CD4-positive, alpha-beta T cell treated with Interleukin-4 for 4 hours (primary cell): Measurements from ENCODE around the gene RGS9.

Experiments
- DNase-seq: peaks from one replicate; pipeline ENCODE4 v3.0.0-alpha.2; 2020

RGS9 gene

GRCh38 chr17:65222214-65222738 lies 85.1 kb downstream of the RGS9 start:
- no peak for DNase-seq

GRCh38 chr17:65225061-65225460 lies 87.9 kb downstream of the RGS9 start:
- no peak for DNase-seq

GRCh38 chr17:65226227-65226626 lies 89.1 kb downstream of the RGS9 start:
- no peak for DNase-seq

GRCh38 chr17:65227637-65228036 lies 90.5 kb downstream of the RGS9 start:
- no peak for DNase-seq

DNA sequence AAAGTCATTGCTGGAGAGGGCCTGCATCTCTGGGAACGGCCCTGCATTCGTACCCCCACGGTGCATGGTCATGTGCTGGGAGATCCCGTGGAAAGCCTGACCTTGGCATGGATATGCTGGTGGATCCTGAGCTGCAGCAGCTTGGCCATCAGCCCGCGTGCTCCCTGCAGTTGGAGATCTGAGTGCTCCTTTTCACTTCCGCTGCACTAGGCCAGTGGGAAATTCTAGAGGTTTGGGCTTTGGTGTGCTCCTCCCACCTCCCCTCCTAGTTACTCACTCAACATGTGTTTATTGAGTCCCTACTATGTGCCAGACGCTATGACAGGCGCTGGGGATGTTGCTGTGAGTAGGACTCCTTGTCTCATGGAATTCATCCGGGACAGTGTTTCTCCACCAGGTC lies 91.1 kb downstream of the RGS9 start:
- DNase-seq, result no peak

DNA sequence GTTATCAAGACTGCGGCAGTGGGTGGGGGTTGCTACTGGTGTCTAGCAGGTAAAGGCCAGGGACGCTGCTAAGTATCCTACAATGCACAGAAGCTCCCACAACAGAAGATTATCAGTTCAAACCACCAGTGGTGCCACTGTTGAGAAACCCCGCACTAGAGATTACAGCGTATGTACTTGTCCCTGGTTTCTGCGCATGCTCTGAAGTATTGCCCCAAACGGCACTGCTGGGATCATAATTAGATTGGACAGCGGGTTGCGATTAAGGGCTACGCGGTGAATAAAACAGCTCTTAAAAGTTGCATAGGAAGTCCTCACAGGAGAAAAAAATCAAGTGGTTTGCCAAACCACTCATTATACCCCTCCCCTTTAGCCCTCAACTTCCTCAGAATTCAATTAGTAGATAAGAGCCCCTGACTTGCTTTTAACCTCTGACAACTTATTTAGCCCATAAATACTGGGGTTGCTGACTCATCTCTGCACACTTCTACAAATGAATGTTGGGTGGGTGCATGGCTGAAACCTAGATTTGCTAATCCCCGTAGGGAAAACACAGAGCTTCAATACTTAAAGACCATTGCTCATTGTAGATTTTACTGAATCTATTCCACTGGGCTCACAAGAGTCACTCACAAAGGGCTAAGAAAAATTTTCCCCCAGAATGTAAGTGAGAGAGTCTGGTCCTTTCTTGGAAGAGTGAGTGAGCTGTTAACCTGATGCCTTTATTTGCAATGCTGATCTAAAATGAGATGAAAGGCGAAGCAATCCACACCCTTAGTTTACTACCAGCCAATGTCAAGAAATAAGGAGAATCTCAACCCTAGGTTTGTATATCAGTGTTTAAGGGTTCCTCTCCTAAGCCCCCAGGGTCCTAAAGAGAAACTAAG lies 91.8 kb downstream of the RGS9 start:
- peak; percentile 84 for DNase-seq

GRCh38 chr17:65229621-65229995 lies 92.4 kb downstream of the RGS9 start:
- peak; percentile 3 for DNase-seq

DNA sequence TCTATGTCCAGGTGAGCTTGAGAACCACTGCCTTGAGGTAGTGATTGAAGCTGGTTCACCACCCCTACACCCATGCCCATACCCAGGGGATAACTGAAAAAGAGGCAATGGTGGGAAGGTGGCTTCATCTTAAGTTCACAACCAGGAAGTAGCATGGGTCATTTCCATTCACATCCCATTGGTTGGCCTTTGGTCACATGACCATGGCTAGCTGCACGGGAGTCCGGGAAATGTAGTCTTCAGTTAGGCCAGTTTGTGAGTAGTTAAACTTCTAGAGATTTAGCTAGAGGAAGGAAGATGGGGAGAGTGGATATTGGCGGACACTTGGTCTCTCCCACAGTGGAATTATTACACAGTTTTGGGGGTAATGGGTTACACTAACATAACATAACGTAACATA lies 92.9 kb downstream of the RGS9 start:
- DNase-seq, result no peak

DNA sequence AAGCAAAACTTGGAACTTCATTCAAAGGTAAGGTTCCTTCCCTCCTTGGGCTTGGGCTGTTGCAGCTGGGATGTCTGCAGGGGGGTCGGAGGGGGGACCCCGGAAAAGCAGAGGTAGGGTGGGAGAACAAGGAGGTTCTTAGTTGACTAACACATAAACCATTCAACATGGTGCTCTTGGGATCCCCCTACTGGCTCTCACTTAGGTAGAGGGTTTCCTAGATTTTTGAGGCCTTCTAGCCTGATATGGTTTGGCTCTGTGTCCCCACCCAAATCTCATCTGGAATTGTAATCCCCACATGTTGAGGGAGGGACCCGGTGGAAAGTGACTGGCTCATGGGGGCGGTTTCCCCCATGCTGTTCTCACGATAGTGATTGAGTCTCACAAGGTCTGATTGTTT lies 93.9 kb downstream of the RGS9 start:
- no peak for DNase-seq

DNA sequence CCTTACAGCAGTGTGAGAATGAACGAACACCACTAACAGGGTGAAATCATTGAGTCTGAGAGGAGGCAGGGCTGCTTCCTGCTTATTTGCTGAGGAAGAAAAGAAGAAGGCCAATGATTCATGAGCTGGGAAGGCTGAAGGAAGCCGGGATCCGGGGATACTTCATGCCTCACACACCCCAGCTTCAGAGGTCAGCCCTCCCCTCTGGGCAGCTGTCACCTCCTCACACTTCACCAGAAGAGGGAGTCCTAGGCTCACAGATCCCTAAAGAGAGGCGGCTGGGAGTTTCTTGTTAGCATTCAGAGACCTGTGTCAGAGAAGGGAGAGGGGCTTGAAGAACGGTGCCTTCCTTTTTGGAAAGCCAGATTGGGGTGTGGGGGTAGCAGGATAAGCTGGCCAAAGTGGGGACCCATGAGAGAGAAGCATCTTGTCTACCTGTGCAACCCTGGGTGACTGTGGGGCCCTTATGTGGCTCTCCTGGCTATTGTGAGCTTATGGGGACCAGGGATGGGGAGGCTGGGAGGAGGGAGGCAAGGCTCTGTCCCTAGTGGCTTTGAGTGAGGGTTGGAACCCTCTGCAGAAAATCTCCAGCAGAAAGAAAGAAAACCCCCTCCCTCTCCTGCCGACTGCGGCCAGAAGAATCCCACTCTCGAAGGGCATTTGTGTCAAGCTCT lies 94.6 kb downstream of the RGS9 start:
- peak; percentile 41 for DNase-seq

DNA sequence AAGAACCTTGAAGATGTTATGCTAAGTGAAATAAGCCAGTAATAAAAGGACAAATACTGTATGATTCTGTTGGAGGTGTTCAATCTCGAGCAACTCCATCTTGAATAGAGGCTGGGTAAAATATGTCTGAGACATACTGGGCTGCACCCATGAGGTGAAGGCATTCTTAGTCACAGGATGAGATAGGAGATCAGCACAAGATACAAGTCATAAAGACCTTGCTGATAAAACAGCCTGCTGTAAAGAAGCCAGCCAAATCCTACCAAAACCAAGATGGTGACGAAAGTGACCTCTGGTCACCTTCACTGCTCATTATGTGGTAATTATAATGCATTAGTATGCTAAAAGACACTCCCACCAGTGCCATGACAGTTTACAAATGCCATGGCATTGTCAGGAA lies 98.1 kb downstream of the RGS9 start:
- DNase-seq, result no peak

DNA sequence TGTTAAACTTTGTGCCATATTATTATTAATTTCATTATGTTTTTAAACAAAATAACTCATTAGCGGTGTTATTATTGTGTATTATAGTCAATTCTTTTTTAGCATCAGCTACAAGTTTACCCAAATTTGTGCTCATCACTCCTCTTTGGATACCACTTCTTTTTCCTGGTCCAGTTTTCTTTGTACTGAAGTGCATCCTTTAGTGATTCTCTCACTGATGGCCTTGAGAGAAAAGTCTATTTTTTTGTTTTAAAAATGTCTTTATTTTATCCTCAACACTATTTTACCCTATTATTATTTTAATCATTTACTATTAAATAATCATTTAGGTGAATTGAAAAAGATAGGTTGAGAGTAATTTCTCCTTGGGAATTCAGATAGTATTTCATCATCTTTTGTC lies 99.2 kb downstream of the RGS9 start:
- DNase-seq, result no peak

DNA sequence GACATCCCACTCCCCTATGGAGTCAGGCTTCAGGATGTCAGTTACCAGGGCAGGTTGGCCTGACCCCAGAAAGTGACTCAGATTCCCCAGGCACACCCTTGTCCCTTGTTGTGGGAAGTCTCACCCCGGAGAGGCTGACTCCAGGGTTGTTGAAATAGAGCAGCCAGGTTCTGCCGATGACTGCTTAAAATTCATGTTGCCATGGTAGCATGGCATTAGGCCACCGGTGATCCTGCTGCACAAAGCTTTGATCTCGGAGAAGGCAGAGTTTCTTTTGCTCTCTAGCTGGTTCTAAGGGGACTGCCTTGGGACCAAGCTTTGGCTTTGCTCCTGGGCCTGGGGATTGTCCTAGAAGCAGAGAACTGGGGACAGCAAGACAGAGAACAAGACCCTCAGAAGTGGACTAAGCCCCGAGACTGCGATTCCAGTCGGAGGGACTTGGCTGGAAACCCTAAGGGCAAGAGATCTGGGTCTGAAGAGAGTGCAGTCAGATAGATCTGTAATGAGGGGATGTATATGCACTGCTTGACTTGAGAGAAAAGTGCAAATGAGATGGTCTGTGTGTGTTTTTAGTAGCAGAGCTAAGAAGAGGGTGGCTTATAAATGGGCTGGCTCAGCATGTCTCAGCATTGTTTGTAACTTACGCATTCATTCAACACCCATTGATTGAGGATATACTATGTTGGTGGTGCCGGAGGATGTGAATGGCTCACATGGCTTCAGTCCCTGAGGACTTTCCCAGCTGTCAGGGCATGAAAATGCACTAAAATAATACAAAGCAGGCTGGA lies 106.9 kb downstream of the RGS9 start:
- DNase-seq, result no peak

DNA sequence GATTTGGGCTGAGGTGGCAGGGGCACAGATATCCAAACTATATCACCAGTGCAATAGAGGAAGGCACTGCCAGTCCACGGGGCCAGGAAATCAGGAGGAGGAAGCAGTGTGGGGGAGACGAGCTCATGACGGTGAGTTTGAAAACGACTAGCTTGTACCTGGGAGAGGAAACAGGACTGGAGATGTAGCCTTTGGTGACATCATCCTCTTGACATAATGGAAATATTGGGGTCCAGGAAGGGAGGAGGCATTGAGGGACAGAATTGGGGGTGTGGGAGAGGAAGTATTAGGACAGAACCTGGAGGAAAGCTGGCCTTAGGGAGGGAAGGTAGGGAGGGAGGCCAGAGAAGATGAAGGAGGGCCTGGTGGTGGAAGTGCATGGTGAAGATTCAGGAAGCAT lies 109.1 kb downstream of the RGS9 start:
- DNase-seq, result no peak

- DNase-seq, result no peak
Measured at GRCh38 chr17:65249774-65250173, 112.6 kb downstream of the RGS9 start.

DNA sequence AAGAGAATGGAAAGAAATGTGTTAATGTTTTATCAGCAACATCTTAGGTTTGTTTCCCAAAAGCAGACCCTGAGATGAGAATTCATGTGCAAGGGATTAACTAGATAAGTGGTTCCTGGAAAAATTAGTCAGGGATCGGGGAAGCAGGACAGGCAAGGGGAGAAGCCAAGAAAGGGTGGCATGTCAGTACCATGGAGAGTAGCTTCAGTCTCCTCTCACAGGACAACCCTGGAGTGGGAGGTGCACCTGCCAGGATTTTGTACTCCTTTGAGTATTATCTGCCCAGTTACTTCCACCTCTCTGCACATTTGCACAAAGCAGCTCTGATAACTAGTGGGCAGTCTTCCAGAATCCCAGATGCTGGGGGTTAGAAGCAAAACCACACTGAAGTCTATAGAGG lies 117.0 kb downstream of the RGS9 start:
- no peak for DNase-seq

DNA sequence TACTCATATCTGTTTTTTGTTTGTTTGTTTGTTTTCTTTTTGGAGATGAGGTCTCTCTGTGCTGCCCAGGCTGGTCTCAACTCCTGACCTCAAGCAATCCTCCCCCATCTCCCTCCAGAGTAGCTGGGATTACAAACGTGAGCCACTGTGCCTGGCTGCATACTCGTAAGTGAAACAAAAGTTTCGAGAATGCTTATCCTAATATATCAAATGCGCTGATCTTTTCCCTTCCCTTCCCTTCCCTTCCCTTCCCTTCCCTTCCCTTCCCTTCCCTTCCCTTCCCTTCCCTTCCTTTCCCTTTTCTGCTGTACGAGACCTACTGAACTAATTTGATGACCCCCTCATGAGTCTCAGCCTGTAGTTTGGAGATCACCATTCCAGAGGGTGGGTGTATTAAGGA lies 122.1 kb downstream of the RGS9 start:
- no peak for DNase-seq

- no peak for DNase-seq
Measured at GRCh38 chr17:65259696-65260485, 122.7 kb downstream of the RGS9 start.

DNA sequence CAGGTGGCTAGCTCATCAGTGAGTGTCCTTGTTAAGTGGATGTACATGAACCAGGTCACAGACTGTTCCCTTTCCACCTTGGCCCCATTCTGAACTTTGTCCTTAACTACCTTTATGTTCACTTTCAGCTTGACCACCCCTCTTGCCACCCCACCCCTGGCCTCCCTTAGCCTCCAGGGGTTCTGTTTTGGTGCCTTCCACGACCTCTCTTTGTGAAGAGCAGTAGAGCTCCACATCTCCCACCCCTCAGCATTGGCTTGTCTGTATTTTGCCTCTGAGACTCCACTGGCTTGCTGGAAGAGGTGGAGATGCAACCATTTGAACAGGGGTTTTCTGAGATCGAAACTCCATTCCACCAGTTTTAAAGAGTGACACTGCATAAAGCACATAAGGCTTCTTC lies 123.5 kb downstream of the RGS9 start:
- DNase-seq, result no peak

DNA sequence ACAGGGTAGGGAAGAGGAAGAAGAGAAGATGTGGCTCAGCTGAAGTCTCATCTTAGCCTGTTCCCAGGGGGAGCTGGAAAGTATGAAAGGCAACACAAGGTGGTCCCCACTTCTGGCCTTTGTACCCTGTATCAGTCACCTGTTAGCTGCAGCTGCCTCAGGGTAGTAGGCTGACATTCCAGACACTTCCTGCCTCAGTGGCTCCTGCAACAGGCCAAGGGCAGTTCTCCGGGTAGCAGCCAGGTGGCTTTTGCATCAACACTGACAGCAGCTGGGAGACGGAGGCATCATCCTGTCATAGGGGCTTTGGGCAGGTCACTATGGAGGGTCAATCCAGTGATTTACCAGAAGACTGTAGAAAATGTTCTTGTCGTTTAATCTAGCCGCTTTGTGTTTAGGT lies 124.0 kb downstream of the RGS9 start:
- DNase-seq, result no peak

- DNase-seq, result peak; percentile 10
Measured at GRCh38 chr17:65261682-65262636, 124.8 kb downstream of the RGS9 start.
